GM19043 (cell line): Measurements from ENCODE around the gene KHNYN.
"Not testable (repeated sequence)": the region's sequence is repeated elsewhere in the genome, so short reads cannot be mapped to it uniquely, and the experiment has no call there.

ENCODE experiments used
- ATAC-seq: cut with Tn5 transposase; IDR thresholded peaks from one replicate; pipeline ENCODE4 v1.9.1; 2021; ENCODE audit warnings: low read depth; ENCODE audit not compliant: unreplicated experiment

Gene KHNYN

DNA sequence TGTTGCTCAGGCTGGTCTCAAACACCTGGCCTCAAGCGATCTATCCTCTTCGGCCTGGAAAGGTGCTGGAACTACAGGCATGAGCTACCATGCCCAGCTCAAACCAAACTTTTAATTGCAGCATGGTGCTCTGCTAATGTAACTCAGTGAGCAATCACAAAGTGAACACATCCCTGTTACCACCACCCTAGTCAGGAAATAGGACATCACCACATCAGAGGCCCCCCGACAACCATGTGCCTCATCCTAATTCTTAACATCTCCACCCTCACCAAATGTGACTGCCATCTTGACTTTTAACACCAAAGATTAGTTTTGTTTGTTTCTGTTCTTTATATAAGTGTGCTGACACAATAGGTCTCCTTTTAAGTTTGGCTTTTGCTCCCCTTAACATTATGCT lies 35.6 kb downstream of the KHNYN start:
- no peak for ATAC-seq

DNA sequence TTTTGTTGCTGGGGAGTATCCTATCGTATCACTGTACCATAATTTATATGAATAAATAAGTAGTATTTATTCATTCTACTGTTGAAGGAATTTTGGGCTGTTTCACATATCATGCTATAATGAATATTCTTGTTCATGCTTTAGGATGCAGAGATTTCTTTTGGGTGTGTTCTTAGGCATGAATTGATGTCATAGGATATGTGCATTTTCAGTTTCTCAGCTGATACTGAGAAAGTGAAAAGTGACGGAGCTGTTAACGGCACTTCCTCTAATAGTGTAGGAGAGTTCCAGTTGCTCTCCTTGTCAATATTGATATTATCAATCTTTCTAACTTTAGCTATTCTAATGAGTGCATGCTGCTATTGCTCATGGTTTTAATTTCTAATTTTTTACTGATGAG lies 36.1 kb downstream of the KHNYN start:
- ATAC-seq = no peak

DNA sequence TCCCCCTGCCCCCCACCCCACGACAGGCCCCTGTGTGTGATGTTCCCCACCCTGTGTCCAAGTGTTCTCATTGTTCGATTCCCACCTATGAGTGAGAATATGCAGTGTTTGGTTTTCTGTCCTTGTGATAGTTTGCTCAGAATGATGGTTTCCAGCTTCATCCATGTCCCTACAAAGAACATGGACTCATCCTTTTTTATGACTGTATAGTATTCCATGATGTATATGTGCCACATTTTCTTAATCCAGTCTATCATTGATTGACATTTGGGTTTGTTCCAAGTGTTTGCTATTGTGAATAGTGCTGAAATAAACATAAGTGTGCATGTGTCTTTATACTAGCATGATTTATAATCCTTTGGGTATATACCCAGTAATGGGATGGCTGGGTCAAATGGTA lies 40.7 kb downstream of the KHNYN start:
- ATAC-seq = not testable (repeated sequence)

DNA sequence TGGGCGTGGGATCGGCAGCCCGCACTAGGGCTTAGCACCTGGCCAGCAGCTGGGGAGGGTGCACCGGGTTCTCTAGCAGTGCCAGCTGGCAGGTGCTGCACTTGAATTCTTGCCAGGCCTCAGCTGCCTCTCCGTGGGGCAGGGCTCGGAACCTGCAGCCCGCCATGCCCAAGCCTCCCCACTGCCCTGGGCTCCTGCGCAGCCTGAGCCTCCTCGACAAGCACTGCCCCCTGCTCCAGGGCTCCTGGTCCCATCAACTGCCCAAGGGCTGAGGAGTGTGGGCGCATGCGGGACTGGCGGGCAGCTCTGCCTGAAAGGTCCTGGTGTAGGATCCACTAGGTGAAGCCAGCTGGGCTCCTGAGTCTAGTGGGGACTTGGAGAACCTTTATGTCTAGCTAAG lies 43.5 kb downstream of the KHNYN start:
- no peak for ATAC-seq

DNA sequence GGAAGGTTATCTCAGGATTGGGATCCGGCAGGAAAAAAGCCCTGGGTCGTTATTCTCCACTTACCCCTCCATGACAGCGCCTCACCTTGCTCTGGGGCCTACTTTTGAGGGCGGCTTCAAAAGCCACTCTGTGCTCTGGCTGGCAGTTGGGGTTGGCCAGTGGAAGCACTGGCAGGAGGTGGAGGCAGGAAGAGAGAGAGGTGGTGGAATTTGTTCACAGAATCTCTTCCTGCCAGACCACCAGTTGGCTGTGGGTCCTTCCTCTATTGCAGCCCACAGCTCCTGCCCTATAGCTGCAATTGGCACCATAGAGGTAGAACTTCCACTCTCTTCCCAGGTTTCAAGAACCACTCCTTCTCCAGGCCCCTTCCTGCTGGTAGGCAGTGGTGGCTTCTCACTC lies 45.5 kb downstream of the KHNYN start:
- no peak for ATAC-seq

DNA sequence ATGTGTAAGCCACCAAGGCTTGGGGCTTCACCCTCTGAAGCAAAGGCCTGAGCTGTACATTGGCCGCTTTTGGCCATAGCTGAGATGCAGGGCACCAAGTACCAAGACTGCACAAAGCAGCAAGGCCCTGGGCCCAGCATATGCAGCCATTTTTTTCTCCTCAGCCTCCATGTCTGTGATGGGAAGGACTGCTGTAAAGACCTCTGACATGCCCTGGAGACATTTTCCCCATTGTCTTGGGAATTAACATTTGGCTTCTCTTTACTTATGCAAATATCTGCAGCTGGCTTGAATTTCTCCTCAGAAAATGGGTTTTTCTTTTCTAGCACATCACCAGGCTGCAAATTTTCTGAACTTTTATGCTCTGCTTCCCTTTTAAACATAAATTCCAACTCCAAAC lies 50.2 kb downstream of the KHNYN start:
- not testable (repeated sequence) for ATAC-seq

DNA sequence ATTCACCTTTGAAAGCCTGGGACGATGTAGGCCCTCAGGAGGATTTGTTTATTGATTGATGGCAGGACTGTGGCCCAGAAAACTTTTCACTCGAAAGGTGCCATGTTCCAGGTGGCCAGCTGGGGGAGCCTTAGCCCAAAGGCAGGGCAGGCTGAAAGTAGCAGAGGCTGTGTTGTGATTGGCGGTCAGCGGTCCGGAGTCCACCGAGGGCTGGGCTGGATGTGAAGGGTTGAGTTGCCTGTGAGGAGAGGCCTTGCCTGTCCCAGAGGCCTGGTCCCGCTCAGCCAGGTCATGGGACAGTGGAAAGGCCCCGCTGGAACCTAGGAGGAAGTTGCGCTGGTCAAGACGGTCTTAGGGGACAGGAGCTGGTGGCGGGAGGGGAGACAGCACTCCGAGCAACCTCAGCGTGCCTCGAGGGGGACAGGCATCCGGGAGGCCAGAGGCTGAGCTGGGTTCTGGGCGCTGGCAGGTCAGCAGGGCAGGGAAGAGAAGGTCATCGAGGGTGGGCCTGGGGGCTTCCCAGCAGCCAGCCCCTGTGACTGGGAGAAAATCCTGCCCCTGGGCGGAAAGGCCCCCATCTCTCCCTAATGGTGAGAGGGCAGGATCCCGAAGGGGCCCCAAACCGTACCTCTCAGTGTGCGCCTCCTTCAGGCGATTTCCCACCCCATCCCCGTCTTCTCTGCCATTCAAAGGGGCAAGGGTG lies 52.0 kb downstream of the KHNYN start:
- peak; percentile 82 for ATAC-seq

DNA sequence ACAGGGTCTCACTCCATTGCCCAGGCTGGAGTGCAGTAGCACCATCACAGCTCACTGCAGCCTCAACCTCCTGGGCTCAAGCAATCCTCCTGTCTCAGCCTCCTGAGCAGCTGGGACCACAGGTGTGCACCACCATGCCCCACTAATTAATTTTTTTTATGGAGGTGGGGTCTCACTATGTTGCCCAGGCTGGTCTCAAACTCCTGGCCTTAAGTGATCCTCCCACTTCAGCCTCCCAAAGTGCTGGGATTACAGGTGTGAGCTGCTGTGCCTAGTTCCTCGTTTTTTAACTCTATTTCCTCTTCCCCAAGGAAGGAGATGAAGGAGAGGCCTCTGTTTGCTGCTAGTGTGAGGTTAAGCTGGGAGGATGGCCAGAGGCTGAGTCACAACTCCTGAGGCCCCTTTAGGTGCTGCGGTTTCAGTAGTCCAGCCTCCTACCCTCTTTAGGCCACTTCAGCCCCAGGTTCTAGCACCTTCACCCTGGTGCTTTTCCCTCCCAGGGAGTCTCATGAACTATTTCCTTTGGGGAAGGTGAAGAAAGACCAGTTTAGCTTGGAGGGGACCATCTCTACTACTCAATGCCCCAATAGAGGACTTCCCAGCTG lies 53.0 kb downstream of the KHNYN start:
- ATAC-seq = not testable (repeated sequence)

DNA sequence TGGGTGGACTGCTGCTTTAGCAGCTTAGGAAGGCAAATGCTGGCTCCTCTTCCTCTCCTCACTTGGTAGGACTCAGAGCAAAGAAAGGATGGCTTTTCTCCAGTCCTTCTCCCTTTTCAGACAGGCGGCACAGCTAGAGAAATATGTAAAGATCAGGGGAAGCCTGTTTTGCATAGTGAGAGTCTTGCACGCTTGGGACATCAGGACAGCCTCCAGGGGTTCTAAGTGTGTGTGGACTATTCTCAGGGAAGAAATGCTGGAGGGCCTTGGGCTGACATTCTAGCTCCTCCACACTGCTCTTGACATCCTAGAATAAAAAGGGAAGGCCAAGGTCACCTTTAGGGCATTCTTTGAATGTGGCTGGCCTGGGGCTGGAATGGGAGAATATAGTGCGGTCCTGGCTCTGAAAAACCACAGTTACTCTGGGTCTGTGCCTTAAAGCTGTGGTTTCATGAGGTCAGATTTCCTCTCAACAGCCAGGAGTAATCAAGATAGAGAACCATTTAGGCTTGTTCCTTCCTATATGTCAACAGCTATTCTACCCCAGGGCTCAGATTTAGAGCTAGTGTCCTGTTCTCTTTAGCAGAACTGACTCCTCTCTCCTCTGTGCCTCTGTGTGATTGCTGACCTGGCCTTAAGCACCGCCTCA lies 54.0 kb downstream of the KHNYN start:
- ATAC-seq = no peak
